ENCODE measurements around the gene MAGI1.
A peak's percentile ranks its signal among the peaks of the same experiment; 100 is the strongest.

Gene MAGI1

DNA sequence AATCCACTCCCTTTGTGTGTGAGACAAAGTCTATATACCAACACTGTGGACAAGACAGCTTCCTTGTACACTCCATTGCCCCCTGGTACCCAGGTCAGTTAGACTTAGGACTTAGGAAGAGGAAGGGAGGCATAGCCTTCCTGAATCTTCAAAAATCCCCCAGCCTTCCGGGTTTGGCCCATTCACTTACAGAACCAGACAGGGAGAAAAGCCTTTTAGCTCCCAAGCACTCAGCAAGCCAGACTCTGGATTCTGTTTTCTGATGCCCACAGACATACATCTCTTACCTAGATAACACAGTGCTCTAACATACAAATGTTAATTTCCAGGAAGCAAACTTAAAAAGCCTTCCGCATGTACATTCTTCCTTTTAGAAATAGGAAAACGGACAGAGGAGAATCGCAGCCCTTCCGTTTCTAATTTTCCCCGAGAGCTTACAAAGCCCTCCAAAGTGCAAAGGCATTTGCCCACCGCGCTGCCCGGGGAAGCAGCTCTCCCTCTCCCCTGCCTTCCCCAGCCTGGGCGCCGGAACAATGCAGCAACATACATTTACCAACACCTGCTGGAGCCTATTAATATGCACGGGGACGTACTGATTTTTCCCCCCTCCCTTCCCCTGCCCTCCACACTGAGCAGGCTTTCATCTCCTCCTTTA is 442.0 kb downstream of the MAGI1 start:
- peak overlapping the region; percentile 59 for H3K4me3 ChIP-seq (ENCODE audit: low read length)
- DNase-seq (ENCODE audit: low read depth), result no peak
- TF ChIP-seq, protein P1, sequence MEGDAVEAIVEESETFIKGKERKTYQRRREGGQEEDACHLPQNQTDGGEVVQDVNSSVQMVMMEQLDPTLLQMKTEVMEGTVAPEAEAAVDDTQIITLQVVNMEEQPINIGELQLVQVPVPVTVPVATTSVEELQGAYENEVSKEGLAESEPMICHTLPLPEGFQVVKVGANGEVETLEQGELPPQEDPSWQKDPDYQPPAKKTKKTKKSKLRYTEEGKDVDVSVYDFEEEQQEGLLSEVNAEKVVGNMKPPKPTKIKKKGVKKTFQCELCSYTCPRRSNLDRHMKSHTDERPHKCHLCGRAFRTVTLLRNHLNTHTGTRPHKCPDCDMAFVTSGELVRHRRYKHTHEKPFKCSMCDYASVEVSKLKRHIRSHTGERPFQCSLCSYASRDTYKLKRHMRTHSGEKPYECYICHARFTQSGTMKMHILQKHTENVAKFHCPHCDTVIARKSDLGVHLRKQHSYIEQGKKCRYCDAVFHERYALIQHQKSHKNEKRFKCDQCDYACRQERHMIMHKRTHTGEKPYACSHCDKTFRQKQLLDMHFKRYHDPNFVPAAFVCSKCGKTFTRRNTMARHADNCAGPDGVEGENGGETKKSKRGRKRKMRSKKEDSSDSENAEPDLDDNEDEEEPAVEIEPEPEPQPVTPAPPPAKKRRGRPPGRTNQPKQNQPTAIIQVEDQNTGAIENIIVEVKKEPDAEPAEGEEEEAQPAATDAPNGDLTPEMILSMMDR (conservative IDR thresholded peaks at IDR 0.05; ENCODE audit: low read depth, low read length), result no peak

DNA sequence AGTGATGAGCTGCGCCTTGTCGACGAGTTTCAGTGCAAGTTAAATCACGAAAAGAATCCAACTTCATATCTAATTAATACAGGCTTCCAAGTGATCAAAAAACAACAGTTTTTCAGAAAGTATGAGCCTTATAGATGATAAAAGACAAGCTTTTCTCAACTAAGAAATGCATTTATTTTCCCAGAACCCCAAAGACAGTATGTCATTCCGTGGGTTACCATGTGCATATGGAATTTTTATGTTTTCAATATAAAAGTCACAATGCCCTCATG is 442.8 kb downstream of the MAGI1 start:
- no peak overlapping the region for H3K4me3 ChIP-seq (ENCODE audit: low read length)
- TF ChIP-seq, protein P1 (conservative IDR thresholded peaks at IDR 0.05; ENCODE audit: low read depth, low read length), result no peak
- no peak for DNase-seq (ENCODE audit: low read depth)

DNA sequence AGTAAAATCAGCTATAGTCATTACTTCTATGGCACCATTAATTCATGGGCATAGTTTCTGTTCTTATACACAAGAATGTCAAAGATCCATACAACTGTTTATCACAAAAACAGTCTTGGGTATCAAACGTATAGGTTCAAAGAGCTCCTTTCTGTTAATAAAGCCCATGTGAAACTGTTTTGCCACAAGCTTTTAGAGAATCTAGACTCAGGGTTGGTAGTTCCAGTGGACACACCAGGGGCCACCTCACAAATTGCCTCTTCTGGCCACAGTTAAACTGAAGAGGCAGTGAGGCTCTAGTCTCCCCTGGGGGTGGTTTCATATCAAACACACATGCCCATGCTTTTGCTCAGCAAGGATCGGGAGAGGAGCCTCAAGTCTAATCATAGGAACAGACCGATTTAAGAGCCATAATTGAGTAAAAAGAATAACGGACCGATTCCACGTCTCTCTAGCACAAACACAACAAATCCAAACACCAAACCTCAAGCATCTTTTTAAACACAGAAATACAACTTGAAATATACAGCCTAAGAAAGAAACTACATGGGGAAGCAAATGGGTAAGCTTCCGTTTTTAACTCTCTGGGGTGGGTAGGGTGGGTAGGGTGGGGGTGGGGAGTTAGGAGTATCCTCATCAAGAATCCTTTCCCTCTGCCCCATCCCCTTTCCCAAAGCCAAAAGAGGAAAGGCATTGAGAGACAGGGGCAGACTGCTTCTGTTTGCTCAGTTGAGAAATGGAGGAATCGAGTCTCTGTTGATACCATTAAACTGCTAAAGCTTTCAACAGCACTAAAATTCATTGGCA is 443.3 kb downstream of the MAGI1 start:
- no peak for DNase-seq (ENCODE audit: low read depth)
- no peak overlapping the region for H3K4me3 ChIP-seq (ENCODE audit: low read length)
- TF ChIP-seq, protein P1 (conservative IDR thresholded peaks at IDR 0.05; ENCODE audit: low read depth, low read length), result no peak

DNA sequence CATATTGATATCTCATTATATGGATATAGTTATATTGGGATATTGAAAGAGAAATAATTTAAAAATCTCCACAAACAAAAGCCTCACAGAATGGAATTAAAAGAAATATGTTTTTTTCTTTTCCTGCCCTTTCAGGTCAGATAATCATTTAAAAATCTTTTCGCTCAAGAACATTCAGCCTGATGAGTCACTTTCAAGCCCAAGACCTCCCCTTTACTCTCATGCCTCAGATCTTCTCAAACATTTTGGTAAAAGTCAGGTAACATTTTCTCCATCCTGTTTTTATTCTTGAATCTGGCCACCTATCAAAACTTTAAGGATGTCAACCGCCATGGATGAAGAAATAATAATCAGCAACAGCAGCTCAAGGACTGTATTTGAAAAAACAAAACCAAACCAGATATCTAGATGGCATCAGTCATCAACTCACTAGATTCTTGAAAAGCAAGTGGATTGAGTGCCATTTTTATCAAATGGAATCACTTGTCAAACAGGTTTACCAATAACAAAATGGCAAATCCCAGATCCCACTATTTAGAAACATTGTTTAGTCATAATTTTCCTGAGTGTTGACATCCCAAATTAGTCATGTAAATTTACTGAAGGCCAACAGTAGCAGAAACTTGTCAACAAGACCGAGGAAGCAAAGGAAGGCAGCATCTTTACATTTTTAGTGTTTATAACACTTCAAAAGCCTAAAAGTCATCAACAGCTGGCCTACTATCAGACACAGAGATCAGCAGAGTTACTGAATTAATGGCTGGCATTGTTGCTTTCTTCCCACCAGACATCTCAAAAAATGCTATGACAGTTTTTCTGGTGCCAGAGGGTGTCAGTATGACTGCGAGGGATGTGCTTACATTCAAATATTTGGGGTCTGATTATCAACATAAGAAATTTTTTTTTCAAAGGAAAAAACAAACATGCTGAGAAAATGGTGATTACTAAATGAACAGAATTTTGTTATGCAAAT is 444.7 kb downstream of the MAGI1 start:
- no peak for DNase-seq (ENCODE audit: low read depth)
- TF ChIP-seq, protein P1 (conservative IDR thresholded peaks at IDR 0.05; ENCODE audit: low read depth, low read length), result no peak
- H3K4me3 ChIP-seq (ENCODE audit: low read length), result no peak overlapping the region

DNA sequence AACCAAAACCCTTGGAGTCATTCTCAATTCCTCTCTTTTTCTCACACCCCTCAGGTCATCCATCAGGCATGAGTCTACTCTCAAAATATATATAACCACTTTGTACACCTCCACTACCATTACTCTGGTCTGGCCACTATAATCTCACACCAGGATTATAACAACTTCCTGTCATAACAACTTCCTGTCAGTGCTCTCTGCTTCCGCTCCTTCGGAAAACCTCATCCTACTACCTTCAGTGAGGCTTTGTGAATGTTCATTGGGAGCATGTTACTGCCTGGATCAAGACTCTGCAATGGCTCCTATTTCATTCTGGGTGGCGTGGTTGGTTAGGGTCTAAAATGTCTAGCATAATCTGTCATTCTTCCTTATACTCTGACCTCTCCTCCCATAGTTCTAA is 447.4 kb downstream of the MAGI1 start:
- no peak for DNase-seq (ENCODE audit: low read depth)
- no peak overlapping the region for H3K4me3 ChIP-seq (ENCODE audit: low read length)
- TF ChIP-seq, protein P1 (conservative IDR thresholded peaks at IDR 0.05; ENCODE audit: low read depth, low read length), result no peak

DNA sequence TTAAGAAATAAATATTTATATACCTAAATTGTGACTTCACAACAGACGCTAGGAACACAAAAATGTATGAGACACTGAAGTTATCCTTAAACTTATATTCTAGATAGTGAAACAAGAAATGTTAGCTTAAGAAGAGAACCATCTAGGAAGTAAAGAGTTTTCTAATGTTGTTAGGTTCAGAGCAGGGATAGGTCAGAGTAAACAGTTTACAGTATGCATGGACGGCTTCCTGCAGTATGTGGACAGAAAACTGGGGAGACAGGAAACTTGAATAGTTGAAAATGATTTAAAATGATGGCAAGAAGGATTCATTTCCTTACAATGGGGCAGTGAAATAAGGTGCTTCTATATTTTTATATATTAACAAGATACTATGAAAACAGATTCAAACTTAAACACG is 449.8 kb downstream of the MAGI1 start:
- H3K4me3 ChIP-seq (ENCODE audit: low read length), result no peak overlapping the region
- TF ChIP-seq, protein P1 (conservative IDR thresholded peaks at IDR 0.05; ENCODE audit: low read depth, low read length), result no peak
- DNase-seq (ENCODE audit: low read depth), result no peak
